SK-N-MC (cell line): ENCODE measurements around the gene GOLGB1.

ENCODE experiments used
- DNase-seq: peaks from one replicate; pipeline ENCODE4 v3.0.0-alpha.2; 2011; ENCODE audit warnings: low read depth, low spot score
- H3K27ac ChIP-seq: fragments of 200-600 bp; sonication (generic); 2 replicates; pipeline ENCODE4 v1.5.1; 2016; ENCODE audit warnings: mixed run types
- H3K36me3 ChIP-seq: fragments of 200-600 bp; sonication (generic); 2 replicates; pipeline ENCODE4 v1.6.1; 2017; ENCODE audit warnings: antibody characterized with exemption, low read length, mixed read lengths; ENCODE audit not compliant: insufficient read depth
- H3K4me3 ChIP-seq: fragments of 200-600 bp; sonication (generic); 2 replicates; pipeline ENCODE4 v1.5.1; 2016
- H3K9ac ChIP-seq: fragments of 200-600 bp; sonication (generic); 2 replicates; pipeline ENCODE4 v1.8.0; 2017; ENCODE audit warnings: mixed run types, mixed read lengths; ENCODE audit not compliant: insufficient read length
- H3K9me3 ChIP-seq: fragments of 200-600 bp; sonication (generic); 2 replicates; pipeline ENCODE4 v1.6.1; 2017; ENCODE audit warnings: low read depth, mild to moderate bottlenecking, antibody characterized with exemption, low read length, moderate library complexity, mixed read lengths
- FOXP2 ChIP-seq: optimal IDR thresholded peaks from 2 replicates; pipeline ENCODE3; 2011; ENCODE audit warnings: mild to moderate bottlenecking, moderate library complexity; ENCODE audit not compliant: insufficient read depth; ENCODE audit errors: extremely low read length, control extremely low read depth
- POLR2AphosphoS5 ChIP-seq: IDR thresholded peaks from 2 replicates; pipeline ENCODE4 v1.6.1; 2012; ENCODE audit warnings: mild to moderate bottlenecking, low read depth, low read length, borderline replicate concordance

Gene GOLGB1

GRCh38 chr3:121619691-121620090 lies 129.8 kb downstream of the GOLGB1 start:
- H3K9me3 ChIP-seq: no peaks in the 10 kb centered on the region
- H3K36me3 ChIP-seq: no peaks in the 10 kb centered on the region
- no peak for DNase-seq
- no peak overlapping the region for H3K27ac ChIP-seq
- H3K4me3 ChIP-seq: no peak overlapping the region
- TF ChIP-seq FOXP2 (no peak), POLR2AphosphoS5 (no peak)
- no peak overlapping the region for H3K9ac ChIP-seq
